Ovary (tissue), 9 donors: Measurements from ENCODE around the gene ELF3. TPM values are rescaled to one million over a fixed set of nuclear protein-coding genes. Genes with fewer than 3 reads are reported as not detected.

Source experiments
- DNase-seq, 5 donors: peaks; one replicate each; pipeline ENCODE4 v3.0.0-alpha.2; 2019 to 2020
- H3K27ac ChIP-seq, 2 donors: fragments of 200-600 bp; one replicate each; pipeline versions ENCODE4 v1.5.1 to v1.8.0; 2019 to 2022
- H3K27me3 ChIP-seq: fragments of 200-600 bp; one replicate; pipeline ENCODE4 v1.8.0; 2022
- H3K36me3 ChIP-seq: fragments of 200-600 bp; sonication (generic); one replicate; pipeline ENCODE4 v1.5.1; 2019
- H3K4me1 ChIP-seq: one replicate; pipeline ENCODE4 v1.8.1; 2013; ENCODE audit warnings: mild to moderate bottlenecking, moderate library complexity; ENCODE audit not compliant: insufficient read depth
- H3K4me3 ChIP-seq: fragments of 200-600 bp; sonication (generic); one replicate; pipeline ENCODE4 v1.5.1; 2017
- H3K9me3 ChIP-seq, 2 donors: fragments of 200-600 bp in 1 of 2; sonication (generic) in 1 of 2; one replicate each; pipeline versions ENCODE4 v1.5.1 to v1.8.1; 2013 to 2019; ENCODE audit warnings: mild to moderate bottlenecking in 1 of 2, moderate library complexity in 1 of 2
- EP300 ChIP-seq: sonication (generic); formaldehyde crosslinking; IDR thresholded peaks from one replicate; pipeline ENCODE4 v1.6.1; 2017; ENCODE audit warnings: antibody characterized with exemption
- POLR2A ChIP-seq: fragments of 450-650 bp; IDR thresholded peaks from one replicate; pipeline ENCODE4 v1.6.1; 2017; ENCODE audit warnings: antibody characterized with exemption, mild to moderate bottlenecking, moderate library complexity
- WGBS, 3 donors: extraction: QIAGEN DNeasy Blood & Tissue Kit in 1 of 3; methylation state at CpG; one replicate each; pipeline versions ENCODE4 v1.1.5 to v1.1.7; 2013 to 2017; 5-methylcytosine and 5-hydroxymethylcytosine counted together
- intact Hi-C, 4 donors: fragments of 100-400 bp; cut with DNase I; formaldehyde crosslinking; loops; one replicate each; pipeline versions ENCODE4 v1.11.0 to v1.15.1; 2022 to 2023
- polyA plus RNA-seq, 2 donors: library from polyadenylated mRNA; stranded (reverse); fragments of 200-250 nt in 1 of 2; fragments of 350-450 nt in 1 of 2; fragmentation: Illumina TruSeq in 1 of 2; extraction: RNeasy Lipid Tissue Mini Kit (QIAGEN cat#74804) in 1 of 2; gene quantifications; one replicate each; pipeline ENCODE4 v1.2.3, GENCODE V29; 2013 to 2014
- total RNA-seq, 7 donors: library from RNA; depleted of rRNA in 2 of 7; stranded (reverse); fragments of >200 nt in 2 of 7; fragmentation: NEBNext Ultra II Directional in 3 of 7; extraction: Animal tissue kit (Norgen Biotek cat#: 25700) in 3 of 7; gene quantifications; one replicate each; pipeline versions ENCODE4 v1.1.0 to v1.2.4, GENCODE V29; 2016 to 2023
- TF ChIP-seq, protein P1 (sequence below), 3 donors: fragments of 450-650 bp in 2 of 3; fragments of 200-600 bp in 1 of 3; IDR thresholded peaks; one replicate each; pipeline versions ENCODE4 v1.5.1 to v1.8.0; 2016 to 2022; ENCODE audit warnings: antibody characterized with exemption in 3 of 3, mild to moderate bottlenecking in 1 of 3
- donor health status: DM: no; HTN: no; CAD: no; lungs with moderate emphysema.
- donor health status: DM: no; HTN: no; CAD: no.
- donor health status: Bipolar disorder and iron deficiency.
- donor health status: DM: yes; HTN: yes; CAD: no.
- donor health status: DM: no; HTN: no; CAD: no.
- donor health status: DM: yes; HTN: yes; CAD: no.

Gene ELF3
- total and polyA plus RNA-seq, 9 donors, result 0.05 to 1,154 (median 3.8) TPM

GRCh38 chr1:202004711-202005110, 5.7 kb upstream of the ELF3 start:
- 76 to 85% (median 80%) methylated on average over 9 of the region's 9 CpGs for WGBS, 3 donors
- H3K9me3 ChIP-seq, result no peaks in the 10 kb centered on the region
- H3K4me1 ChIP-seq, result no peaks in the 10 kb centered on the region
- no peak overlapping the region for H3K27ac ChIP-seq
- TF ChIP-seq, protein P1, sequence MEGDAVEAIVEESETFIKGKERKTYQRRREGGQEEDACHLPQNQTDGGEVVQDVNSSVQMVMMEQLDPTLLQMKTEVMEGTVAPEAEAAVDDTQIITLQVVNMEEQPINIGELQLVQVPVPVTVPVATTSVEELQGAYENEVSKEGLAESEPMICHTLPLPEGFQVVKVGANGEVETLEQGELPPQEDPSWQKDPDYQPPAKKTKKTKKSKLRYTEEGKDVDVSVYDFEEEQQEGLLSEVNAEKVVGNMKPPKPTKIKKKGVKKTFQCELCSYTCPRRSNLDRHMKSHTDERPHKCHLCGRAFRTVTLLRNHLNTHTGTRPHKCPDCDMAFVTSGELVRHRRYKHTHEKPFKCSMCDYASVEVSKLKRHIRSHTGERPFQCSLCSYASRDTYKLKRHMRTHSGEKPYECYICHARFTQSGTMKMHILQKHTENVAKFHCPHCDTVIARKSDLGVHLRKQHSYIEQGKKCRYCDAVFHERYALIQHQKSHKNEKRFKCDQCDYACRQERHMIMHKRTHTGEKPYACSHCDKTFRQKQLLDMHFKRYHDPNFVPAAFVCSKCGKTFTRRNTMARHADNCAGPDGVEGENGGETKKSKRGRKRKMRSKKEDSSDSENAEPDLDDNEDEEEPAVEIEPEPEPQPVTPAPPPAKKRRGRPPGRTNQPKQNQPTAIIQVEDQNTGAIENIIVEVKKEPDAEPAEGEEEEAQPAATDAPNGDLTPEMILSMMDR (IDR thresholded peaks at IDR 0.05), result no peak
- TF ChIP-seq POLR2A, result no peak
- TF ChIP-seq EP300, result no peak
- H3K36me3 ChIP-seq, result no peaks in the 10 kb centered on the region
- intact Hi-C loops, result loop anchor here in 3 of 4 donors (5.0 to 10.0 kb wide), 3 partner anchors 118 to 310 kb away; partner anchors contain the start of gene GPR37L1 (in 1 of the 3)
- H3K4me3 ChIP-seq, result no peak overlapping the region
- no peaks in the 10 kb centered on the region for H3K27me3 ChIP-seq
- no peak for DNase-seq

- H3K4me3 ChIP-seq, result no peak overlapping the region
- TF ChIP-seq, protein P1 (IDR thresholded peaks at IDR 0.05), result peak in 1 of 3 donors; percentile 16
- TF ChIP-seq EP300, result no peak
- intact Hi-C loops, result loop anchor here in 3 of 4 donors (5.0 to 10.0 kb wide), 3 partner anchors 116 to 309 kb away; partner anchors contain the start of gene GPR37L1 (in 1 of the 3)
- no peak overlapping the region for H3K27ac ChIP-seq
- WGBS, 3 donors, result 77 to 81% (median 78%) methylated on average over 2 of the region's 2 CpGs
- H3K27me3 ChIP-seq, result no peaks in the 10 kb centered on the region
- no peaks in the 10 kb centered on the region for H3K36me3 ChIP-seq
- H3K9me3 ChIP-seq, result no peaks in the 10 kb centered on the region
- no peak for DNase-seq
- H3K4me1 ChIP-seq, result no peaks in the 10 kb centered on the region
Observed at GRCh38 chr1:202005958-202006357, 4.4 kb upstream of the ELF3 start.

DNA sequence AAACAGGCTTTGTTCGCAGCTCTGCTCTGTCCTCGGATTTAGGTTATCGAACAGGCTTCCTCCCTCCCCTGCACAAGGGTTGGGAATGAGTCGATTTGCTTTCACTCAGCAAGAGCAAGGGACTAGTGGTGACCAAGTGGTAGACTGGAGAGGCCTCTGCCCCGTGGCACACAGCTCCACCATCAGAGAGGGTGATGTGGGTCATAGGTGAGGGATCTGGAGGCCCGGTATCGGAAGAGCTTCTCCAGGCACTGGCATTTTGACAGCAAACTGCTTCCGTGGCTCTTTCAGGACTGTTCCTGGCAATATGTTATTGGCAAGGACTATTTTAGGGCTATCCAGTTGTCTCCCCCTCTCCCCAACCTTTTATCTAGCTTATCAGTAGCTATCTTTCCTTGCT, 3.1 kb upstream of the ELF3 start:
- H3K36me3 ChIP-seq, result no peaks in the 10 kb centered on the region
- no peaks in the 10 kb centered on the region for H3K9me3 ChIP-seq
- TF ChIP-seq EP300, result no peak
- TF ChIP-seq POLR2A, result no peak
- TF ChIP-seq, protein P1 (IDR thresholded peaks at IDR 0.05), result no peak
- no peak overlapping the region for H3K27ac ChIP-seq
- no peaks in the 10 kb centered on the region for H3K27me3 ChIP-seq
- no peak overlapping the region for H3K4me3 ChIP-seq
- intact Hi-C loops, result loop anchor here in 3 of 4 donors (5.0 to 10.0 kb wide), 3 partner anchors 115 to 307 kb away; partner anchors contain the start of gene GPR37L1 (in 1 of the 3)
- no peak for DNase-seq
- no peaks in the 10 kb centered on the region for H3K4me1 ChIP-seq
- 50 to 68% (median 67%) methylated on average over 8 of the region's 8 CpGs for WGBS, 3 donors

GRCh38 chr1:202007805-202008489, 2.4 kb upstream of the ELF3 start:
- no peak for DNase-seq
- WGBS, 3 donors, result 46 to 62% (median 59%) methylated on average over 10 to 11 of the region's 11 CpGs
- Histone ChIP-seq H3K27ac (no peak overlapping the region), H3K4me1 (no peaks in the 10 kb centered on the region), H3K4me3 (no peak overlapping the region), H3K36me3 (no peaks in the 10 kb centered on the region), H3K9me3 (no peaks in the 10 kb centered on the region), H3K27me3 (no peaks in the 10 kb centered on the region)
- no peak for TF ChIP-seq EP300
- TF ChIP-seq POLR2A, result no peak
- TF ChIP-seq, protein P1 (IDR thresholded peaks at IDR 0.05), result no peak
- intact Hi-C loops, result loop anchor here in 3 of 4 donors (5.0 to 10.0 kb wide), 3 partner anchors 114 to 307 kb away; partner anchors contain the start of gene GPR37L1 (in 1 of the 3)
